ENCODE results near the gene TMEM253. TPM values are rescaled to one million over a fixed set of nuclear protein-coding genes. Genes with fewer than 3 reads are reported as not detected.

Gene TMEM253
- total RNA-seq, 1 experiment from 2014 or later = 0.59 TPM

DNA sequence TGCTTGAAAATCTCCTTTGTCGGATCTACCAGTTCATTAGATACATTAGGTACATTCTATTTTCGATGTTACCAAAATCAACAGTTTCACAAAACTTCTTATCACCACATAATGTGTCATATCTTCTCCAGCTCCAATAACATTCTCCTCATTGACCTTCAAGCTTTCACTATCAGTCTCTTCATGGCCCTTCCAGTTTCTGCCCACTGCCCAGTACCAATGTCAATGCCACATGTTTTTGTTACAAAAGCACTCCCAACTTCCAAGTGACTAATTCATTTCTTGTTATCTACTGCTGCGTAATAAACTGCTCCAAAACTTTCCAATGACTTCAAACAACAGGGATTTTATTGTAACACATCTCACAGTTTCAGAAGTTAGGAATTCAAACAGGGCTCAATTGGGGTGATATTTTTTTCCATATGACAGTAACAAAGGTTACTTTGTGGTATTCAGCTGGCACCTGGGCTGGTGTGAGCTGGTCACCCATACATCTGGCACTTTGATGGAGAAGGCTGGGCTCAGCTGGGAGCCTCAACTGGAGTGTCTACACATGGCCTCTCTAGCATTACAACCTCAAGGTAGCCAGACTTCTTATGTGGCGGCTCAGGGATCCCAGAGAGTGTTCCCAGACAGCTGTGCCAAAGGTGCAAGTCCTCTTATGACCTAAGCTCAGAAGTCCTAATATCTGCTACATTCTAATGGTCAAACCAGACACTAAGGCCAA, 48.9 kb downstream of the TMEM253 start:
- Histone ChIP-seq H3K79me2 (ENCODE audit: insufficient read depth, low read length) (no peaks in the 10 kb centered on the region), H4K20me1 (ENCODE audit: insufficient read depth) (no peaks in the 10 kb centered on the region), H3K4me2 (ENCODE audit: low read length) (no peak overlapping the region), H3K27ac (ENCODE audit: low read depth, low read length) (no peak overlapping the region), H3K9me3 (ENCODE audit: control insufficient read depth in 1 of 2, insufficient read depth in 1 of 2, low read depth in 1 of 2, low read length in 2 of 2) (0 out of 4 replicates have a peak, but pooled peaks cover 0 to 6% of the 10 kb centered on the region in 2 experiments), H3K4me3 (replicated peaks in 1 of 2; ENCODE audit: low read depth in 1 of 2, low read length in 2 of 2) (no peak overlapping the region), H2AFZ (ENCODE audit: low read depth, low read length, poor library complexity, severe bottlenecking) (no peak overlapping the region), H3K9ac (ENCODE audit: low read length) (no peak overlapping the region), H3K4me1 (ENCODE audit: control insufficient read depth in 1 of 2, insufficient read depth in 2 of 2, low read length in 2 of 2) (no peaks in the 10 kb centered on the region), H3K36me3 (ENCODE audit: control insufficient read depth in 1 of 2, insufficient read depth in 2 of 2, low read length in 2 of 2) (no peaks in the 10 kb centered on the region), H3K27me3 (ENCODE audit: insufficient read depth, low read length) (no peaks in the 10 kb centered on the region), H3K9me2 (ENCODE audit: insufficient read depth) (no peaks in the 10 kb centered on the region)
- BruUV-seq (replicated peaks) = no TSS peak
- ChIA-PET RAD21 (ENCODE audit: low non-redundant PET in 1 of 2, low total read pairs in 2 of 2, uncharacterized antibody in 2 of 2, unreplicated experiment in 2 of 2) (no interaction called here), POLR2A (no interaction called here), CTCF (no interaction called here)
- ATAC-seq (no peak), DNase-seq (ENCODE audit: low read depth, low spot score) (no peak)
- intact Hi-C loops (cut with micrococcal nuclease) = no loop called here
- TF ChIP-seq EZH2phosphoT487 (IDR thresholded peaks at IDR 0.05; ENCODE audit: borderline replicate concordance) (no peak), EGR1 (IDR thresholded peaks at IDR 0.05; ENCODE audit: low read depth) (no peak), ZFX (IDR thresholded peaks at IDR 0.05) (no peak), POLR2AphosphoS5 (IDR thresholded peaks at IDR 0.05; ENCODE audit: low read depth, low read length) (no peak), SP1 (IDR thresholded peaks at IDR 0.05; ENCODE audit: low read depth) (no peak), TCF7L2 (IDR thresholded peaks at IDR 0.05; ENCODE audit: borderline replicate concordance, extremely low read depth, insufficient read depth, insufficient read length) (no peak), YY1 (IDR thresholded peaks at IDR 0.05; ENCODE audit: extremely low read depth, insufficient replicate concordance, low read depth, low read length) (no peak), CEBPB (IDR thresholded peaks at IDR 0.05; ENCODE audit: low read depth) (no peak), RAD21 (IDR thresholded peaks at IDR 0.05; ENCODE audit: low read depth) (no peak), JUND (IDR thresholded peaks at IDR 0.05) (no peak)
- TF ChIP-seq, protein P1, sequence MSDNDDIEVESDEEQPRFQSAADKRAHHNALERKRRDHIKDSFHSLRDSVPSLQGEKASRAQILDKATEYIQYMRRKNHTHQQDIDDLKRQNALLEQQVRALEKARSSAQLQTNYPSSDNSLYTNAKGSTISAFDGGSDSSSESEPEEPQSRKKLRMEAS (IDR thresholded peaks at IDR 0.05) = no peak
- TF ChIP-seq, protein P2, sequence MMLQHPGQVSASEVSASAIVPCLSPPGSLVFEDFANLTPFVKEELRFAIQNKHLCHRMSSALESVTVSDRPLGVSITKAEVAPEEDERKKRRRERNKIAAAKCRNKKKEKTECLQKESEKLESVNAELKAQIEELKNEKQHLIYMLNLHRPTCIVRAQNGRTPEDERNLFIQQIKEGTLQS (IDR thresholded peaks at IDR 0.05) = no peak

Other genes with a start within 250 kb of the TMEM253 start
- gene RNASE3, start 209.7 kb upstream of the TMEM253 start, total RNA-seq (2021; ENCODE audit: unreplicated experiment) = not detected
- not detected for gene RNASE2, start 145.6 kb upstream of the TMEM253 start, total RNA-seq (2021; ENCODE audit: unreplicated experiment)
- 93.5 TPM for gene METTL17, start 111.1 kb upstream of the TMEM253 start, total RNA-seq (2021; ENCODE audit: unreplicated experiment)
- gene SLC39A2, start 101.8 kb upstream of the TMEM253 start, total RNA-seq (2021; ENCODE audit: unreplicated experiment) = not detected
- 18.9 TPM for gene NDRG2, start 76.0 kb upstream of the TMEM253 start, total RNA-seq (2021; ENCODE audit: unreplicated experiment)
- gene TPPP2, start 70.8 kb upstream of the TMEM253 start, total RNA-seq (2021; ENCODE audit: unreplicated experiment) = not detected
- 0.15 TPM for gene RNASE13, start 66.3 kb upstream of the TMEM253 start, total RNA-seq (2021; ENCODE audit: unreplicated experiment)
- not detected for gene RNASE7, start 58.7 kb upstream of the TMEM253 start, total RNA-seq (2021; ENCODE audit: unreplicated experiment)
- not detected for gene RNASE8, start 43.2 kb upstream of the TMEM253 start, total RNA-seq (2021; ENCODE audit: unreplicated experiment)
- 6.3 TPM for gene ARHGEF40, start 30.8 kb upstream of the TMEM253 start, total RNA-seq (2021; ENCODE audit: unreplicated experiment)
- gene ZNF219, start 2.4 kb upstream of the TMEM253 start, total RNA-seq (2021; ENCODE audit: unreplicated experiment) = 16.6 TPM
- not detected for gene OR5AU1, start 55.0 kb downstream of the TMEM253 start, total RNA-seq (2021; ENCODE audit: unreplicated experiment)
- 843 TPM for gene HNRNPC, start 168.4 kb downstream of the TMEM253 start, total RNA-seq (2021; ENCODE audit: unreplicated experiment)
- gene RPGRIP1, start 179.0 kb downstream of the TMEM253 start, total RNA-seq (2021; ENCODE audit: unreplicated experiment) = not detected